DND-41 (cell line): ENCODE data around the gene LYL1.

Experiments
- ATAC-seq: fragments of 200-7000 bp; cut with Tn5 transposase; 3 replicates; pipeline ENCODE4 v1.9.1; 2021; ENCODE audit warnings: low read depth; ENCODE audit not compliant: insufficient read depth
- DNase-seq: peaks from one replicate; pipeline ENCODE4 v3.0.0-alpha.2; 2020
- H2AFZ ChIP-seq: 2 replicates; pipeline ENCODE4 v1.6.0; 2012; ENCODE audit warnings: low read depth, low read length
- H3K27ac ChIP-seq: 2 replicates; pipeline ENCODE4 v1.5.1; 2012; ENCODE audit warnings: low read length, inconsistent platforms
- H3K27me3 ChIP-seq: fragments of 200-600 bp; sonication (generic); 2 replicates; pipeline ENCODE4 v1.6.0; 2012; ENCODE audit warnings: low read length, mild to moderate bottlenecking, inconsistent platforms; ENCODE audit not compliant: insufficient read depth, poor library complexity
- H3K36me3 ChIP-seq: 2 replicates; pipeline ENCODE4 v1.5.1; 2012; ENCODE audit warnings: low read length, inconsistent platforms; ENCODE audit not compliant: insufficient read depth
- H3K4me1 ChIP-seq: 2 replicates; pipeline ENCODE4 v1.5.1; 2012; ENCODE audit warnings: mild to moderate bottlenecking, low read length; ENCODE audit not compliant: insufficient read depth
- H3K4me2 ChIP-seq: 2 replicates; pipeline ENCODE4 v1.6.0; 2012; ENCODE audit warnings: mild to moderate bottlenecking, moderate library complexity, low read length, inconsistent platforms; ENCODE audit not compliant: insufficient read depth
- H3K4me3 ChIP-seq, 2 experiments: fragments of 200-600 bp in 1 of 2; shearing (Covaris generic) in 1 of 2; 2 replicates each; pipeline ENCODE4 v1.5.1; 2012 to 2016; ENCODE audit warnings: inconsistent platforms in 2 of 2, low read length in 2 of 2, mild to moderate bottlenecking in 2 of 2, low read depth in 1 of 2, moderate library complexity in 1 of 2
- H3K79me2 ChIP-seq: 2 replicates; pipeline ENCODE4 v1.6.0; 2012; ENCODE audit warnings: low read length, inconsistent platforms; ENCODE audit not compliant: insufficient read depth
- H3K9ac ChIP-seq: 2 replicates; pipeline ENCODE4 v1.6.0; 2012; ENCODE audit warnings: low read depth, mild to moderate bottlenecking, inconsistent platforms, low read length, moderate library complexity
- H3K9me3 ChIP-seq: 2 replicates; pipeline ENCODE4 v1.5.1; 2012; ENCODE audit warnings: low read length, moderate library complexity, mild to moderate bottlenecking, inconsistent platforms; ENCODE audit not compliant: insufficient read depth, severe bottlenecking
- H4K20me1 ChIP-seq: 2 replicates; pipeline ENCODE4 v1.6.0; 2012; ENCODE audit warnings: low read length; ENCODE audit not compliant: insufficient read depth
- EZH2 ChIP-seq: IDR thresholded peaks from 3 replicates; pipeline ENCODE4 v1.6.1; 2012; ENCODE audit warnings: borderline replicate concordance, low read depth, mild to moderate bottlenecking, moderate library complexity, low read length, inconsistent platforms; ENCODE audit not compliant: severe bottlenecking
- TF ChIP-seq, protein P1 (sequence below): IDR thresholded peaks from 2 replicates; pipeline ENCODE4 v1.5.1; 2012; ENCODE audit warnings: borderline replicate concordance, low read length, moderate library complexity, mild to moderate bottlenecking; ENCODE audit not compliant: poor library complexity, severe bottlenecking; ENCODE audit errors: extremely low read depth

Gene LYL1

DNA sequence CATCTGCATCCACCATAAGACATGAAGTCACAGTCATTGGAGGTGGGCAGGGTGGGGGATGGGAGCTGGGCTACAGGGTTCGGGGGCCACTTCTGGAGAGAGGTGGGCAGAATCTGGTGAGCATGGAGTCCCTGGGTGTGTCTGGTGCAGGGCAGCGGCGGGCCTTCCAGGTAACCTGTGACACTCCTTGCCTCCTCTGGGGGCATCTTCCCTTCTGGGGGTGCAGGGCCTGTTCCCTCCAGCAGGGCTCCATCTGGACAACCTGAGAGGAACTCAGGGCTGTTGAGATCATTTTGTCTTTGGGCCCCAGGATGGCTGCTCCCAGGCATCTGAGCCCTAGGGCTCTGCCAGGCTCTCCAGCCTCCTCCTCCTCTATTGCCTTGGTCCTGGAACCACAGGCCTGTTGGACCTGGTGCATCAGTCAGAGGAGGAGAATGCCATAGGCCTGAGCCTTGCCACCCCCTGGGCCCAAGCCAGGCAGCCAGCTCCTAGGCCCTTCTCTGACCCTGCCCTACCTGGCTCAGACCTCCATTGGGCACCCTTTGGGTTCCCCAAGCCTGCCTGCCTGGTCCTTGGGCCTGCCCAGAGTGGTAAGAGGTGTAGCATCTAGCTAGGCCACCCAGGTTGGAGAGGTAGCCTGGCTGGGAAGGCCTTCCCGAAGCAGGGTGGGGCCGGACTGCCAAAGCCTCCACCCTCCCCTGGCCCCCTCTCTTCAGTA, 13.4 kb downstream of the LYL1 start:
- no peaks in the 10 kb centered on the region for H3K36me3 ChIP-seq
- H2AFZ ChIP-seq: no peak overlapping the region
- H4K20me1 ChIP-seq: no peaks in the 10 kb centered on the region; the same call in 1 of the 2 replicates
- no peak overlapping the region for H3K9ac ChIP-seq
- DNase-seq (no peak), ATAC-seq (no peak; the same call in 2 of the 3 replicates)
- TF ChIP-seq, protein P1, sequence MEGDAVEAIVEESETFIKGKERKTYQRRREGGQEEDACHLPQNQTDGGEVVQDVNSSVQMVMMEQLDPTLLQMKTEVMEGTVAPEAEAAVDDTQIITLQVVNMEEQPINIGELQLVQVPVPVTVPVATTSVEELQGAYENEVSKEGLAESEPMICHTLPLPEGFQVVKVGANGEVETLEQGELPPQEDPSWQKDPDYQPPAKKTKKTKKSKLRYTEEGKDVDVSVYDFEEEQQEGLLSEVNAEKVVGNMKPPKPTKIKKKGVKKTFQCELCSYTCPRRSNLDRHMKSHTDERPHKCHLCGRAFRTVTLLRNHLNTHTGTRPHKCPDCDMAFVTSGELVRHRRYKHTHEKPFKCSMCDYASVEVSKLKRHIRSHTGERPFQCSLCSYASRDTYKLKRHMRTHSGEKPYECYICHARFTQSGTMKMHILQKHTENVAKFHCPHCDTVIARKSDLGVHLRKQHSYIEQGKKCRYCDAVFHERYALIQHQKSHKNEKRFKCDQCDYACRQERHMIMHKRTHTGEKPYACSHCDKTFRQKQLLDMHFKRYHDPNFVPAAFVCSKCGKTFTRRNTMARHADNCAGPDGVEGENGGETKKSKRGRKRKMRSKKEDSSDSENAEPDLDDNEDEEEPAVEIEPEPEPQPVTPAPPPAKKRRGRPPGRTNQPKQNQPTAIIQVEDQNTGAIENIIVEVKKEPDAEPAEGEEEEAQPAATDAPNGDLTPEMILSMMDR: peak; percentile 49
- no peak for TF ChIP-seq EZH2
- no peak overlapping the region for H3K4me2 ChIP-seq
- H3K9me3 ChIP-seq: no peaks in the 10 kb centered on the region
- no peaks in the 10 kb centered on the region for H3K79me2 ChIP-seq
- no peak overlapping the region for H3K4me3 ChIP-seq
- H3K27me3 ChIP-seq: no peaks in the 10 kb centered on the region
- no peak overlapping the region for H3K27ac ChIP-seq
- H3K4me1 ChIP-seq: no peaks in the 10 kb centered on the region

DNA sequence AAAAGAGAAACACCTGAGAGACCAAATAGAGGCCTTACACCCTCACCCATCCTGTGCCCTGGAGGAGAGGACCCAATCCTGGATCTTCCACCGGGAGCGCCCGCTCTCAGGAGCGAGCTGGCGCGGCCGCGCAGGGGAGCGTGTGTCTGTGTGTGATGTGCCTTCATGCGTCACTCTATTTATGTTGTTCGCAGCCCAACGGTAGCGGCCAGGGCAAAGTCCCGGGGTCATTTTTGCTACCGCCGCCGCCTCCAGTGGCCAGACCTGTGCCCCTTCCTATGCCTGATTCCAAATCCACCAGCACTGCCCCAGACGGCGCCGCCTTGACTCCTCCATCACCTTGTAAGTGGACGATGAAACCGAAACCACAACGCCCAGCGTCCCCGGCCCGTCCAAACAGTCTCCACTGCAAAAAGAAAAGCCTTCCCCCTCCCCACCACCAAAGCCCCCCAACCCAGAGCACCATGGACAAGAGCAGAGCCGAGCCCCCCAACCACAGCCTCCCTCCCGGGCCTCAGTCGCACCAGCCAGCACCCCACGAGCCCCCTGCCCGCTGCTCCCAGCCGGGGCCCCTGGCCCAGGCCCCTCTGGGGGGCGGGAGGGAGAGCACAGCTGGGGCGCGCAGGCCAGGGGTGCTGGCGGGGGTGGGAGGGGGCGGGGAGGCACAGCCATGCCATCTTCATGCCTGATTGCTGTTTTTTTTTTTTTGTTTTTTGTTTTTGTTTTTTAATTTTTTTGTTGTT, 14.7 kb downstream of the LYL1 start:
- Histone ChIP-seq H3K4me3 (no peak overlapping the region), H3K9me3 (no peaks in the 10 kb centered on the region), H3K36me3 (no peaks in the 10 kb centered on the region), H3K27me3 (no peaks in the 10 kb centered on the region), H2AFZ (no peak overlapping the region), H3K79me2 (no peaks in the 10 kb centered on the region), H3K27ac (no peak overlapping the region), H3K9ac (no peak overlapping the region), H3K4me2 (no peak overlapping the region), H4K20me1 (no peaks in the 10 kb centered on the region), H3K4me1 (no peaks in the 10 kb centered on the region)
- TF ChIP-seq EZH2: no peak
- TF ChIP-seq, protein P1: no peak
- no peak for DNase-seq
- no peak for ATAC-seq

DNA sequence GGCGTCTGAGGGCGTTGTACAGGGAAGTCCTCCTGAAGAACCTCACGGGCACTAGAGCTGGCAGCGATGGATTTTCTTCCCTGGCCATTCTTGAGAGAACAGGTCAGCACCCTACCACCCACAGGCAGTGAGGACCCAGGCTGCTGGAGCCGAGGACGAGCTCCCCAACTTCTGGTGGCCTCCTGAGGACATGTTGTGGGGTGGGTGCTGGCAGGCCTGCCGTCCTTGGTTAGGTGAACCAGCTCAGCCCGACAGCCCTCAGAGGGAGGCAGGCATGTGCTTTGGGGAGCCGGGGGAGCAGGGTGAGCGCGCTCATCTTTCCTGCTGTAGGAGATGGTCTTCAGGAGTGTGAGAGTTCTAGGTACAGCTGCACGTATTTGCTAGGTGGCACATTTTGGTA, 15.4 kb downstream of the LYL1 start:
- TF ChIP-seq, protein P1: no peak
- no peak overlapping the region for H3K27ac ChIP-seq
- no peaks in the 10 kb centered on the region for H3K4me1 ChIP-seq
- no peak for ATAC-seq
- no peak overlapping the region for H2AFZ ChIP-seq
- no peaks in the 10 kb centered on the region for H3K79me2 ChIP-seq
- no peaks in the 10 kb centered on the region for H3K27me3 ChIP-seq
- H3K36me3 ChIP-seq: no peaks in the 10 kb centered on the region
- H3K4me2 ChIP-seq: no peak overlapping the region
- no peaks in the 10 kb centered on the region for H3K9me3 ChIP-seq
- H3K9ac ChIP-seq: no peak overlapping the region
- H4K20me1 ChIP-seq: no peaks in the 10 kb centered on the region
- no peak for DNase-seq
- H3K4me3 ChIP-seq: no peak overlapping the region
